Caco-2 (cell line): Measurements from ENCODE around the gene ITGB1BP1. TPM values are rescaled to one million over a fixed set of nuclear protein-coding genes. Genes with fewer than 3 reads are reported as not detected.

Experiments used
- BruUV-seq: library from RNA; stranded (reverse); fragments of 400-500 nt; replicated peaks from 2 replicates; lab custom pipeline; 2021; lab: Mats Ljungman, UMichigan
- CTCF ChIA-PET: fragments of 300-600 bp; sonication (Branson Sonifier 250); formaldehyde crosslinking; loops from one replicate; lab custom pipeline; 2022; ENCODE audit warnings: antibody characterized with exemption; lab: Charles Lee
- POLR2A ChIA-PET: fragments of 300-600 bp; sonication (Branson Sonifier 250); formaldehyde crosslinking; loops from one replicate; lab custom pipeline; 2022; ENCODE audit warnings: antibody characterized with exemption; lab: Charles Lee
- DNase-seq, 2 experiments: peaks; one replicate each; pipeline versions ENCODE4 v3.0.0 to v3.0.0-alpha.2; 2020 to 2022
- H3K27me3 ChIP-seq: replicated peaks from 2 replicates; pipeline ENCODE4 v1.6.0; 2011; ENCODE audit warnings: low read length; ENCODE audit not compliant: control insufficient read depth, insufficient read depth
- H3K36me3 ChIP-seq: 2 replicates; pipeline ENCODE4 v1.5.1; 2011; ENCODE audit warnings: low read length; ENCODE audit not compliant: control insufficient read depth, insufficient read depth
- H3K4me1 ChIP-seq: fragments of 250-450 bp; sonication (Bioruptor Pico); 2 replicates; pipeline ENCODE4 v1.5.1; 2020; ENCODE audit warnings: mild to moderate bottlenecking
- H3K4me3 ChIP-seq: 2 replicates; pipeline ENCODE4 v1.5.1; 2011; ENCODE audit warnings: low read depth, mild to moderate bottlenecking, control low read depth, low read length
- H3K9me3 ChIP-seq: fragments of 250-450 bp; sonication (Bioruptor Pico); 2 replicates; pipeline ENCODE4 v1.5.1; 2020; ENCODE audit warnings: mild to moderate bottlenecking, moderate library complexity
- H3K27ac Mint-ChIP-seq: one replicate; pipeline ENCODE4 v1.8.0; 2022; ENCODE audit warnings: mixed read lengths; ENCODE audit not compliant: unreplicated experiment
- H3K27me3 Mint-ChIP-seq: one replicate; pipeline ENCODE4 v1.8.0; 2022; ENCODE audit warnings: mixed read lengths; ENCODE audit not compliant: insufficient read depth, unreplicated experiment
- H3K36me3 Mint-ChIP-seq: one replicate; pipeline ENCODE4 v1.8.0; 2022; ENCODE audit warnings: mild to moderate bottlenecking, mixed read lengths; ENCODE audit not compliant: insufficient read depth, unreplicated experiment
- H3K4me1 Mint-ChIP-seq: one replicate; pipeline ENCODE4 v1.8.0; 2022; ENCODE audit warnings: low read depth, mixed read lengths; ENCODE audit not compliant: unreplicated experiment
- H3K4me3 Mint-ChIP-seq: one replicate; pipeline ENCODE4 v1.8.0; 2022; ENCODE audit warnings: mild to moderate bottlenecking, moderate library complexity, mixed read lengths; ENCODE audit not compliant: unreplicated experiment
- H3K9me3 Mint-ChIP-seq: one replicate; pipeline ENCODE4 v1.8.0; 2022; ENCODE audit warnings: mixed read lengths; ENCODE audit not compliant: unreplicated experiment
- intact Hi-C: fragments of 100-400 bp; cut with micrococcal nuclease; formaldehyde crosslinking; loops from one replicate; pipeline ENCODE4 v1.10.0; 2022; ENCODE audit not compliant: unreplicated experiment
- total RNA-seq: library from RNA; stranded (reverse); gene quantifications from 2 replicates; pipeline ENCODE4 v1.2.3, GENCODE V29; 2022
- TF ChIP-seq, protein P1 (sequence below), 2 experiments: fragments of 200-600 bp in 1 of 2; IDR thresholded peaks; 1 replicate in 1 of 2; 2 replicates in 1 of 2; pipeline versions ENCODE4 v1.5.1 to v1.8.0; 2011 to 2022; ENCODE audit warnings: antibody characterized with exemption in 1 of 2, control low read depth in 1 of 2, inconsistent platforms in 1 of 2, low read depth in 1 of 2, low read length in 1 of 2, mild to moderate bottlenecking in 1 of 2, moderate library complexity in 1 of 2; ENCODE audit not compliant: insufficient read depth in 1 of 2, severe bottlenecking in 1 of 2, unreplicated experiment in 1 of 2

The ITGB1BP1 gene
- total RNA-seq, 1 experiment from 2014 or later = 82.4 TPM

DNA sequence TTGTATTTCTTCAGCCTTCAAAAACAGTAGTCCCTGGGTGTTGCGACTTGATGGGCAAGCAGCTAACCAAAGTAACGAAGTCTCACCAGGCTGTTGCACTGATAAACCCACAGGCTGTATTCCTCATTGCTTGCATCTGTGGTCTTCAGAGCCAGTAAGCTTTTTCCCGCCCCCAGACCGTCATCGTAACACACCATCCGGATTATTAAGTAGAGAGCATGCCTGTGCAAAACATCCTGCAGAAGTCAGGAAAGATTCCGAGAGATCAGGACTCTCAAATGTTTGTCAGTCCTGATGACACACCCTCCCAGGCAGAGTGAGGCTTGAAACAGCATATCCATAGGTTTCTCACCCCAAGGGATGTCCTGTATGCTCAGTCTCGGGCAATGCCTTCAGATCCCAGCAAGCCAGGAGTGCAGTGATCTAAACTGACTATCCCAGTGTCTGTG is 15.9 kb downstream of the ITGB1BP1 start:
- H3K27me3 ChIP-seq = no peaks in the 10 kb centered on the region
- no TSS peak for BruUV-seq
- TF ChIP-seq, protein P1, sequence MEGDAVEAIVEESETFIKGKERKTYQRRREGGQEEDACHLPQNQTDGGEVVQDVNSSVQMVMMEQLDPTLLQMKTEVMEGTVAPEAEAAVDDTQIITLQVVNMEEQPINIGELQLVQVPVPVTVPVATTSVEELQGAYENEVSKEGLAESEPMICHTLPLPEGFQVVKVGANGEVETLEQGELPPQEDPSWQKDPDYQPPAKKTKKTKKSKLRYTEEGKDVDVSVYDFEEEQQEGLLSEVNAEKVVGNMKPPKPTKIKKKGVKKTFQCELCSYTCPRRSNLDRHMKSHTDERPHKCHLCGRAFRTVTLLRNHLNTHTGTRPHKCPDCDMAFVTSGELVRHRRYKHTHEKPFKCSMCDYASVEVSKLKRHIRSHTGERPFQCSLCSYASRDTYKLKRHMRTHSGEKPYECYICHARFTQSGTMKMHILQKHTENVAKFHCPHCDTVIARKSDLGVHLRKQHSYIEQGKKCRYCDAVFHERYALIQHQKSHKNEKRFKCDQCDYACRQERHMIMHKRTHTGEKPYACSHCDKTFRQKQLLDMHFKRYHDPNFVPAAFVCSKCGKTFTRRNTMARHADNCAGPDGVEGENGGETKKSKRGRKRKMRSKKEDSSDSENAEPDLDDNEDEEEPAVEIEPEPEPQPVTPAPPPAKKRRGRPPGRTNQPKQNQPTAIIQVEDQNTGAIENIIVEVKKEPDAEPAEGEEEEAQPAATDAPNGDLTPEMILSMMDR (IDR thresholded peaks at IDR 0.05; ENCODE audit: insufficient read depth in 1 of 2, low read depth in 1 of 2, low read length in 1 of 2, severe bottlenecking in 1 of 2, unreplicated experiment in 1 of 2) = no peak
- POLR2A ChIA-PET = no interaction called here
- CTCF ChIA-PET = no interaction called here
- peaks cover 4% of the 10 kb centered on the region for H3K4me1 Mint-ChIP-seq
- no peak for DNase-seq
- H3K27ac Mint-ChIP-seq = no peak overlapping the region
- H3K4me3 Mint-ChIP-seq = no peak overlapping the region
- H3K36me3 Mint-ChIP-seq = peaks cover 46% of the 10 kb centered on the region
- intact Hi-C loops = no loop called here
- H3K4me3 ChIP-seq = no peak overlapping the region
- H3K9me3 ChIP-seq = no peaks in the 10 kb centered on the region
- H3K36me3 ChIP-seq = no peaks in the 10 kb centered on the region; the same call in 1 of the 2 replicates
- H3K9me3 Mint-ChIP-seq = no peaks in the 10 kb centered on the region
- no peaks in the 10 kb centered on the region for H3K27me3 Mint-ChIP-seq
- H3K4me1 ChIP-seq = no peaks in the 10 kb centered on the region

DNA sequence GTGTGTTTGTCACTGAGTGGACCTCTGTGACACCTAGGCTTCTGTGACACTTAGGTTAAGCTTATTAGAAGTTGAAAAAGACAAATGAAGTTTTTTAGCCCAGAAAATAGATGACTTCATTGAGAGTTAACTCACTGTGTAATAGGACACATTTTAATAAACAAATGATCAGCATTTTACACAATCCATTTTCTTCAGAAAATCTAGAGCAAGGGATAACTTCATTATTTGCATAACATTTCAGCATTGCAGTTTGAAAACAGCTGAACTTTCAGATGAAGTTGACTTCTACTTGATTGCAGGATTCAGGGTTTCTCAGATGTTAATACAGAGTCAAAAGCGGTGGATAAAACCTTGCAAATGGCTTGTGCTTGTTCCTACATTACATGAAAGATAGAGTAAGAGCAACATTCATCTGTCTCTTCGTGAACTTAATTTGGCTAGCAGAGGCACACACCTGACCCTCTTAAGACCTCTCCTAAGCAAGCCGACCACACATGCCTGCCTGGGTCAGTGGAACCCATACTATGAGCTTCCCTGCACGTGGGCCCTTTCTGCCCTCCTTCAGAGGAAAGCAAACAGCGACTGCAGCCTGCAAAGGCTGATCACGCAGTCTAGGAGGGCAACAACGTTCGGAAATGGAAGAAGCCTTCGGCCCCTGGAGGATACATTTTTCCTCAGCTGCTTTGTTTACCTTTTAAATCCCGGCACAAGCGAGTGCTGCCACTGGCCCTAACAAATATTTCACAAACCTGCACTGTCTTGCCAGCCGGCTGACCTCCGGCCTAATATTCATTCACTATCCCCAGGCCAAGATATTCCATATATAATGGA is 16.6 kb downstream of the ITGB1BP1 start:
- Mint-ChIP-seq H3K4me1 (peaks cover 4% of the 10 kb centered on the region), H3K36me3 (peaks cover 41% of the 10 kb centered on the region), H3K27me3 (no peaks in the 10 kb centered on the region), H3K4me3 (no peak overlapping the region), H3K27ac (no peak overlapping the region), H3K9me3 (no peaks in the 10 kb centered on the region)
- no peak for DNase-seq
- BruUV-seq = no TSS peak
- Histone ChIP-seq H3K27me3 (no peaks in the 10 kb centered on the region), H3K4me1 (no peaks in the 10 kb centered on the region), H3K9me3 (no peaks in the 10 kb centered on the region), H3K36me3 (no peaks in the 10 kb centered on the region; the same call in 1 of the 2 replicates), H3K4me3 (no peak overlapping the region)
- intact Hi-C loops = no loop called here
- TF ChIP-seq, protein P1 (IDR thresholded peaks at IDR 0.05; ENCODE audit: insufficient read depth in 1 of 2, low read depth in 1 of 2, low read length in 1 of 2, severe bottlenecking in 1 of 2, unreplicated experiment in 1 of 2) = no peak
- ChIA-PET POLR2A (no interaction called here), CTCF (no interaction called here)

GRCh38 chr2:9405636-9406035 is 17.7 kb downstream of the ITGB1BP1 start:
- Histone ChIP-seq H3K27me3 (no peaks in the 10 kb centered on the region), H3K4me1 (no peaks in the 10 kb centered on the region), H3K9me3 (no peaks in the 10 kb centered on the region), H3K4me3 (no peak overlapping the region), H3K36me3 (no peaks in the 10 kb centered on the region; the same call in 1 of the 2 replicates)
- H3K27me3 Mint-ChIP-seq = no peaks in the 10 kb centered on the region
- H3K4me3 Mint-ChIP-seq = no peak overlapping the region
- TF ChIP-seq, protein P1 (IDR thresholded peaks at IDR 0.05; ENCODE audit: insufficient read depth in 1 of 2, low read depth in 1 of 2, low read length in 1 of 2, severe bottlenecking in 1 of 2, unreplicated experiment in 1 of 2) = no peak
- no peak for DNase-seq
- peaks cover 9% of the 10 kb centered on the region for H3K4me1 Mint-ChIP-seq
- ChIA-PET POLR2A (no interaction called here), CTCF (no interaction called here)
- H3K36me3 Mint-ChIP-seq = peaks cover 39% of the 10 kb centered on the region
- intact Hi-C loops = no loop called here
- BruUV-seq = no TSS peak
- H3K9me3 Mint-ChIP-seq = no peaks in the 10 kb centered on the region
- H3K27ac Mint-ChIP-seq = no peak overlapping the region
